COR-L47 (cell line): ENCODE measurements around the gene CDCA8.

ENCODE experiments used
- DNase-seq: peaks from one replicate; lab custom pipeline; 2025; lab: John Stamatoyannopoulos, UW

Gene CDCA8

GRCh38 chr1:37692078-37692833 is at the start of gene CDCA8:
TSS of gene CDCA8 (plus strand) at chr1:37692516. CDS start at chr1:37692691, 175 bp downstream.
- peak; percentile 95 for DNase-seq

- no peak for DNase-seq
Observed at GRCh38 chr1:37647281-37647680, 45.0 kb upstream of the CDCA8 start.

DNA sequence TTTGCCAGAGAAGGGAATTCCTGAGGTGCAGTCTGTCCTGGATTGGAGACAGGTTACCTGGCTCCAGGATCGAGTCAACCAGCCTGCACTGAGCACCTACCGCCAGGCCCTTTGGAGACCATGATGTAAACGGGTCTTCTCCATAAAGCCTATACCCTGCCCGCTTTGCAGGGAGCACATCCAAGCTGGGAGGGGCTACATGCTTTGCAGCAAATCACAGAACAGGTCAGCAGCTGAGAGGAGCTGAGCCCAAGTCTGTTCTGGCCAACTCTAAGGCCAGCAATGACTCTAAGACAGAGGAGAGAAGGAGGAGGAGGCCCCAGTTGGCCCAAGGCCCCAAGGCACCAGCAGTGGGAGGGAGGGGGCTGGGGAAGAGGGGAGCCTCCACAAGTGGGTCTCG is 42.1 kb upstream of the CDCA8 start:
- DNase-seq = no peak

DNA sequence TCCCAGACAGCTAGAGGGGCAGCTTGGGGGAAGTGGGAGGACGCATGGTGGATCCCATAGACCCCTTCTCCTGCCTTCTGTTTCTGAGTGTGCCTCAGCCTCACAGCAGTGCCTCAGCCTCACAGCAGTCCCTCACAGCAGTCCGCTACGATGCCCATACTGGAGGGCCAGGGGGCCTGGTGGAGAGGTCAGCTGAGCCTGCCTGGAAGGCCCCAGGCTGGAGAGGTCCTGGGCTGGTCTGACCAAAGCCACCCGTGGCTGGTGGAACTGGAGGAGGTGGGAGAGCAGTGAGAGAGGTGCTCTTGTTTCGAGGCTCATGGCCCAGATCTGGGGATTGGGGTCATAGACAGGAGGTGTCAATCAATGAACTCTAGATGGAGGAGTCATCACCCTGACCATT is 41.6 kb upstream of the CDCA8 start:
- DNase-seq = no peak

DNA sequence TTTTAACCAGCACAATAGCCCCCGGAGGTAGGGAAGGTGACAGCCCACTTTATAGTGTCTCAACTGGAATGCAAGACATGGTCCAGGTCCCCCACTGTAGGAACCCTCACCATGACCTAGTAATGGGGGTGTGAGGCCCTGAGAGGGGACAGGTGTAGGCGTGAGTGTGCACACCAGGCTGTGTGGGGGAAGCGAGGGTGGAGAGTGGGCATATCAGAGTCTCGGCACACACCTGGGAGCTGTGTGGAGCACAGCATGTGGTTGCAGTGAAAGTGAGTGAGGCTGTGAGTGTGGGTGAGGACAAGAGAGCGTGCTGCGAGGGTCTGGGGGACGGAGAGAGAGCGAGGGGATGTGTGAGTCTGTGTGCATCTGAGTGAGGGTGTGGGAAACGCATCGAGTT is 40.5 kb upstream of the CDCA8 start:
- DNase-seq = no peak

DNA sequence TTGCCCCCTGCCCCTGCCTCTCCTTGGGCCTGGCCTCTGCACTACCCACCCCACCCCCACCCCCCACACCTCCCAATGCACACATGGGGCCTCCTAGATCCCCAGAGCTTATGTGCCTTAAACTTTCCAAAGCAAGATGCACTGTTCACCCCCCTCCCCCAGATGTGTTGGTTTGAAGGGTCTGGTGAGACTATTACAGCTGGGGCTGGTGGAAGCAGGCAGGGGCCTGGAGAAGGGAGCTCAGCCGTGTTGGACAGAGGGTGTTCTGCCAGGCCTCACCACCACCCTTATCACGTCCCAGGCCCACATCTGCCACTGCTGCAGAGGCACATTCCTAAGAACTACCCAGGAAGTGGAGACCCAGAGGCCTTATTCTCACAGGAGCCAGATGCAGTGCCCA is 39.3 kb upstream of the CDCA8 start:
- DNase-seq = no peak

- no peak for DNase-seq
Observed at GRCh38 chr1:37653906-37654305, 38.4 kb upstream of the CDCA8 start.

DNA sequence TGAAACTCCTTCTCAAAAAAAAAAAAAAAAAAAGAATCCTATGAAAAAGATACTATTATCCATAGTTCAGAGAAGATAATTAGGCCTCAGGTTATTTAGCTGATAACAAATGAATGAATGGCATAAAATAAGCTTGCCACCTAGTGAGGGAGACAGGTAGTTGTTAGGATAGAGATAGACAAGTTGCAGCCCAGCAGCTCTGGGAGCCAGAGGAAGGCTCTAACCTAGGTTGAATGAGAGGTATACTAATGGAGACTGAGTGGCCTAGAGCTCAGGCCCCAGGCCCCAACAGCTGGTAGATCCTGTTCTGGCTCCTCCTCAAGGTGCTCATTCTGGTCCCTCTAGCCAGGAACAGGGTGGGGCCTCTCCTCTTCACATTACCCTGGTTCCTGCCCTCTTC is 37.0 kb upstream of the CDCA8 start:
- DNase-seq = no peak

GRCh38 chr1:37656026-37656425 is 36.3 kb upstream of the CDCA8 start:
- DNase-seq = no peak

GRCh38 chr1:37656881-37657280 is 35.4 kb upstream of the CDCA8 start:
- no peak for DNase-seq

GRCh38 chr1:37657620-37658412 is 34.5 kb upstream of the CDCA8 start:
- no peak for DNase-seq

- no peak for DNase-seq
Observed at GRCh38 chr1:37658486-37658885, 33.8 kb upstream of the CDCA8 start.

- DNase-seq = no peak
Observed at GRCh38 chr1:37660664-37661063, 31.7 kb upstream of the CDCA8 start.

GRCh38 chr1:37661401-37661800 is 30.9 kb upstream of the CDCA8 start:
- DNase-seq = no peak

DNA sequence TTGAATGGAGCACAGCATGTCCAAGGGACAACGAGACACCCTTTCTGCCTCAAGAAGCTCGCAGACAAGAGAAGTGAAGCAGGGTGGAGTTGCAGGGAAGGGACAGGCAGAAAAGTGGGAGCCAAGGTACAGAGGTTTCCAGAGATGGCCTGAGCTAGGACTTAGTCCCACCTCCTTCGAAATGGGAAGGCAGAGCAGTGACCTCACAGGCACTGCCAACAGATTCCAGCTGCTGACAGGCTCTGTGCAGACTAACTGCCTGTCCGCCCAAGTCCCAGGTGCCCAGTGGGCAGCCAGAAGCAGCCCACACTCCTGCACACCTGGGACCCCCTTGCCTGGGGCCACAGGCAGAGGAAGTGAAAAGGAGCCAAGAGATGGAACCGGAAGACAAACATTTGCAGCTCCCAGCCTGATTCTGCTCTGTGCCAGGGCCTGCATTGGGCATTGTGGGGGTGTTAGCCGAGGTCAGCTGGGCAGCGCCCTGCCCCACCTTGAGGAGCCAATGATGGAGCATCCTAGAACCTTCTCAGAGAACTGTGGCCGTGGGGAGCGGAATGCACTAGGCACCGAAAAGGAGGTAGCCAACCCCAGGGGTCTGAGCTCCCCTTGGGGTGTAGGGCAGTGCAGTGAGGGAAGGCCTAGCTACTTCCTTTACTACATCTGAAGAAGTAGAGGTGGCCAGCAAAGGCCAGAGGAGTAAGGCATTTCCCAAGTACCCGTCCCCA is 30.1 kb upstream of the CDCA8 start:
- no peak for DNase-seq

- DNase-seq = no peak
Observed at GRCh38 chr1:37663426-37664000, 28.8 kb upstream of the CDCA8 start.

DNA sequence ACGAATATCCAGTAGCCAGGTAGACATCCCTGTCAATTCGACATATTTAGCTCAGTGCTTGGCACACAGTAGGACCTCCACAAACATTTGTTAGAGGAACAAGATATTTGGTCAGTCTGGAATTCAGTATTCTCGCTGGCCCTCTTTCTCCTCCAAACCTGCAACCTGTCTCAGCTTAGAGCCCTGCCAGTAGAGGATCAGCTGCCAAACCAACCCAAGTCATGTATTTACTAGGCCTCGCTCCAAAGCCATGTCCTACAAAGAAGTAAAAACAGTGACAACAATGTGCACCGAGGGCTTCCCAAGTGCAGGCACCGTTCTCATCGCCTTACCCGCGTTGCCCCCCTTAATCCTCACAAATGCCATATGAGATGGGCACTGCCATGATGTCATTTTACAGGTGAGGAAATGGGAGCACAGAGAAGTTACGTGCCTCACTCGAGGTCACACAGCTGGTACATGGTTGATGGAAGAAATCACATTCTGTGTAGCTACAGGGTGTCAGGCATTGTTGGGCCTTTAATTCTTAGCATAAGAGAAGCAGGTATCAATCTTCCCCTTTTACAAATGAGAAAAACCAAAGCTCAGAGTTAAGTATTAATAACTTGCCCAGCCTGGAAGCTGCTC is 26.0 kb upstream of the CDCA8 start:
- no peak for DNase-seq

GRCh38 chr1:37667023-37667671 is 25.2 kb upstream of the CDCA8 start:
- DNase-seq = no peak

DNA sequence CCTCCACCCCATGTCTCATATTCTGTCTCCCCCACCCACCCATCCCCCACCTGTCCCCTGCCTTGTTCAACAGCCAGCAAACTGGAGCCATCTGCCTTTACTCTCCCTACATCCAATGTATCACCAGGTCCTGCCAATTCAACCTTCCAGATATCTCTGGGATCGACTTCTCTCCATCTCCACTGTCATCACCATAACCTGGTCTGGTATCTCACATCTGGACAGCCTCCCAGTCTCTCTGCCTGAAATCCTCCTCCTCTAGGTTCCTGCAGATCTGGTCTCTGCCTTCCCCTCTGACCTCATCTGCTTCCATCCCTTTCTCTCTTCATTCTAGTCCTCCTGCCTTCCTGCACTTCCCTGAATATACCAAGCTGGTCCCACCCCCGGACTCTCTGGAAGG is 22.2 kb upstream of the CDCA8 start:
- DNase-seq = no peak

DNA sequence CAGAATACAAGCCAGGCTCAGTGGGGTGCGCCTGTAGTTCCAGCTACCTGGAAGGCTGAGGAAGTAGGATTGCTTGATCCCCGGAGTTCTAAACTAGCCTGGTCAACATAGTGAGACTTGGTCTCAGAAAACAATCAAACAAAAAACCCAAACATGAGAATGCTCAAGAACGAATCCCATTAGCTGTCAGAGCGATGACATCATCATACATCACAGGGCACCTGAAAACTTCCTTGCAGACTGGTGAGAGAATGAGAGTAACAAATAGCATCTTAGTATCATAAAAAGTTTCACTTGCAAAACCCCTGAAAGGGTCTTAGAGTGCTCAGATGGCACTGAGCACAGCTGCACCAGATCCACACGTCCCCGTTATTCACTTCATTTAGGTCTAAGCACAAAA is 21.1 kb upstream of the CDCA8 start:
- no peak for DNase-seq

GRCh38 chr1:37672136-37672870 is 20.0 kb upstream of the CDCA8 start:
- no peak for DNase-seq
